ENCODE results near the gene SLC25A14. TPM values are rescaled to one million over a fixed set of nuclear protein-coding genes. Genes with fewer than 3 reads are reported as not detected.
"Not testable (repeated sequence)": the region's sequence is repeated elsewhere in the genome, so short reads cannot be mapped to it uniquely, and the experiment has no call there.

SLC25A14 gene
- total RNA-seq, result 10 to 100 TPM; 12.6 to 13.7 TPM

- H3K9me3 Mint-ChIP-seq, result no peaks in the 10 kb centered on the region
- H3K4me1 Mint-ChIP-seq, result peaks cover 15% of the 10 kb centered on the region
- no peaks in the 10 kb centered on the region for H3K27me3 Mint-ChIP-seq
- peak within 1 kb of the TSS; percentile 94 for H3K27ac Mint-ChIP-seq
- H3K4me3 Mint-ChIP-seq, result peak within 1 kb of the TSS; percentile 89
- H3K36me3 Mint-ChIP-seq, result no peaks in the 10 kb centered on the region
- DNase-seq, result peak; percentile 69
Measured at GRCh38 chrX:130339408-130340222, at the start of gene SLC25A14. TSS of gene SLC25A14 (plus strand) at chrX:130339919. CDS start at chrX:130340279, 360 bp downstream.

DNA sequence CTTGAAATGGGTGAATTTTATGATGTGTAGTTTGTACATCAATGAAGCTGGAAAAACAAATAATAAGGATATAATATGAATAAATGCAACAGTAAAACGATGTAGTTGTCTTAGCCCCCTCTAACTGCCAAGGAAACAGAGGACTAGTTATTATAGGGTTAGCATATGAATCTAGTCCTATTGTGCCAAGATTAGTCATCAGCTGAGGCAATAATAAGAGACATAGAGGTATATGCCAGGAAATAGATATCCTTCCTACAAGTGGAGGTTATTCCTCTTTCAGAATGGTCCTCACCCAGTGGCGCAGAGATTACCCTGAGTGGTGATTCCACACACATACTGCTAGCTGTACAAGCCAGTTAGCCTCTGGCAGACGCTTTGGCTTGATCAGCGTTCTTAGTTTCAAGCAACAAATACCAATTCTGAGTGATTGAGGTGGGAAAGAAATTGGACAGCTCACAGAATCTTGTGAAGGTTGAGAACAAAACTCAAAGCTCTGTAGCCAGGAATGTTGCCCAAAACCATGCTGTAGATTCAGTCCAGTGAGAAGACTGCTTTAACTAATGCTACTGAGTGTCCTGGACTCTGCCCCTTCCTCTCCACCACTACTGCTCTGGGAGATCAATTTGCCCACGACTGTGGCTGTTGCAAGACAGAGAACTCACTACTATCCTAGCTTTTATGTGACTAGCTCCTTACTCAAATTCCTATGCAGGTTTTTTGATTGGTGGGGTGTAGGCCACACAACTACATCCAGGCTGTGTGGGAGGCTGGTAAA lies 44.0 kb upstream of the SLC25A14 start:
- Mint-ChIP-seq H3K27me3 (no peaks in the 10 kb centered on the region), H3K4me1 (no peaks in the 10 kb centered on the region), H3K36me3 (no peaks in the 10 kb centered on the region), H3K27ac (no peak overlapping the region), H3K4me3 (no peak overlapping the region), H3K9me3 (no peaks in the 10 kb centered on the region)
- DNase-seq, result no peak

- Mint-ChIP-seq H3K27ac (no peak overlapping the region), H3K9me3 (no peaks in the 10 kb centered on the region), H3K27me3 (no peaks in the 10 kb centered on the region), H3K4me1 (no peaks in the 10 kb centered on the region), H3K4me3 (no peak overlapping the region), H3K36me3 (no peaks in the 10 kb centered on the region)
- DNase-seq, result no peak
Measured at GRCh38 chrX:130296297-130296678, 43.4 kb upstream of the SLC25A14 start.

DNA sequence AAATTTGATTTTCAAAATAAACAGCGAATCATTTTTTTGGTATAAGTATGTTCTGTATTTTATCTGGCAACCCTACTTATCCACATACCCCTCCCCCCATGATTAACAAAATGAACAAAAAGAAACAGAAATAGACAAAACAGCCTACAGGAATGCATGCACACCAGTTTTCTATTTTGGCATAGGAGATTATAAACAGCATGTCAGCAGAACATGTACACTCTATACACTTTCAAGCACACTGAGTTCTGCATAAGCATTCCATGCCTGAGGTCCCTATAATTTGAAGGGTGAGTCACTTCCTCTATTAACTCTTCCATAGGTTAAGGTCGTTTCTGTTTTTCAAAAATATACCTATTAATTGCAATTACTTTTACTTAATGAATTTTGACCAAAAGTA lies 43.0 kb upstream of the SLC25A14 start:
- Mint-ChIP-seq H3K36me3 (no peaks in the 10 kb centered on the region), H3K27ac (no peak overlapping the region), H3K9me3 (peaks cover 2% of the 10 kb centered on the region), H3K27me3 (no peaks in the 10 kb centered on the region), H3K4me1 (no peaks in the 10 kb centered on the region), H3K4me3 (no peak overlapping the region)
- DNase-seq, result no peak

DNA sequence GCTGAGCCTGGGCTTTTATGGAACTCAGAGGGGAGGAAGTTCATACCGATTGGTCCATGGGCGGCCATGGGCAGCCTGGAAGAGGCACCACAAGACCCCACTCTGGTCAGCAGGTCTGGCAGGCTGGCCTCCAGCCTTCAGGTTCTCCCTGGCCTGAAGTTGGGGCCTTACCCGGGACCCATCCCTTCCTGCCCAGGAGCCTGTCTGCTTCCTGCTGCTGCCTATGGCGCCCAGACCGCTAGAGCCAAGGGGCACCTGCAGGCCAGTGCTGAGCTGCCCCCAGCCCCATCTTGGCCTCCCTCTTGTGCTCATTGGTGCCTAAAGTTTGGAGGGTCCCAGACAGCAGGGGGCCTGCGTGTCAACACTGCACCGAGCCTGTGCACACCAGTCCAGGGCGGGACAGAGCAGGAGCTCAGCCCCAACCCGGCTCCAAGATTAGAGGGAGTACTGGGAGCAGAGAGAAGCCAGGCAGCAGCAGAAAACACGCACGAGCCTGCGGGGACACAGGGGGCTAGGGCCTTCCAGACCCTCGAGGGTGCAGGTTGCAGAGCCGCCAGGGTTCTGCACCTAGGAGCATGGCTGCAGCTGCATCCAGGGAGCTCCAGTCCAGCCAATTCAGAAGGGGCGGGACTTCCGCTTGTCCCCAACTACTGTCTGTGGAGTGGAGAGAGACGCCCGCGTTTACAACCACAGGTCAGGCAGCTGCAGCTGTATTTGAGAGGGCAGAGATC lies 40.3 kb upstream of the SLC25A14 start:
- Mint-ChIP-seq H3K9me3 (peaks cover 2% of the 10 kb centered on the region), H3K4me3 (no peak overlapping the region), H3K27me3 (no peaks in the 10 kb centered on the region), H3K27ac (no peak overlapping the region), H3K36me3 (no peaks in the 10 kb centered on the region), H3K4me1 (no peaks in the 10 kb centered on the region)
- no peak for DNase-seq

GRCh38 chrX:130300010-130300282 lies 39.8 kb upstream of the SLC25A14 start:
- Mint-ChIP-seq H3K9me3 (peaks cover 2% of the 10 kb centered on the region), H3K27me3 (no peaks in the 10 kb centered on the region), H3K36me3 (no peaks in the 10 kb centered on the region), H3K4me3 (no peak overlapping the region), H3K4me1 (no peaks in the 10 kb centered on the region), H3K27ac (no peak overlapping the region)
- no peak for DNase-seq

GRCh38 chrX:130301405-130301804 lies 38.3 kb upstream of the SLC25A14 start:
- no peaks in the 10 kb centered on the region for H3K4me1 Mint-ChIP-seq

GRCh38 chrX:130301977-130302376 lies 37.7 kb upstream of the SLC25A14 start:
- Mint-ChIP-seq H3K27me3 (no peaks in the 10 kb centered on the region), H3K4me3 (no peak overlapping the region), H3K27ac (no peak overlapping the region), H3K36me3 (no peaks in the 10 kb centered on the region), H3K4me1 (no peaks in the 10 kb centered on the region), H3K9me3 (peaks cover 2% of the 10 kb centered on the region)
- no peak for DNase-seq

More at GRCh38 chrX:130301405-130301804, 38.3 kb upstream of the SLC25A14 start:
- no peak overlapping the region for H3K27ac Mint-ChIP-seq
- no peak overlapping the region for H3K4me3 Mint-ChIP-seq
- H3K36me3 Mint-ChIP-seq, result no peaks in the 10 kb centered on the region
- no peak for DNase-seq
- H3K9me3 Mint-ChIP-seq, result peaks cover 2% of the 10 kb centered on the region
- H3K27me3 Mint-ChIP-seq, result no peaks in the 10 kb centered on the region

DNA sequence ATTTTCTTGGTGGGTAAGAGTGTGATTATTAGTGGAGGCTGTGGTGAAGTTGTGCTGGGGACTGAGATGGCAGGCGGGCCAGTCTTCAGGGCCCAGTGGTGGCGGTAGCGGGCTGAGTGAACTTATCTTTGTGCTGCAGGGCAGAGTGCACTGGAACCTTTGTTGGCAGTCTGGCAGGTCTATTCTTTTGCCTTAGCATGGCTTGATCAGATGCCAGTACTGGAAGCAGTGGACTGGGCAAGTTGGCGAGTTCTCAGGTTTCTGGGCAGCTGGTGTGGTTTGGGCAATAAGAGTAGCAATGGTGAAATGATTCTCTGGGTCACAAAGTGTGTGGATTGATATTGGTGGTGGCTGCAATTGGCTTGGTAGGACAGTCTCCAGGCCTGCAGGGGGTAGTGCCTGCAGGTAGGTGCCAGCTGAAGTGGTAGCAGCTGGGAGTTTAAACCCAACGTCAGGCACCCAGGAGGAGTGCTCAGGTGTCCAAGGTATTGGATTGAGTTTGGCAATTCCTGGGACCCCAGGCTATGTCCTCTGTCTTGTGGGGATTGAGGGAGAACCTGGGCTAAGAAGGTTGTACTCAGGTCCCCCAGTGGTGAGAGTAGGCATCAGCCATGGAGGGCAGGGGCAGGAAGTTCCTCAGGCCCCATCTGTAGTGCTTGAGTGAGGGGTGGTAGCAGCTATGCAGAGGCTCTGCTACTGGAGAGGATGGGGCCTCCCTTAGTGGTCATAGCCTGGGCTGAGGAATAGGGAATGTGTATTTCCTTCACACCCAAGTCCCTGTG lies 34.9 kb upstream of the SLC25A14 start:
- Mint-ChIP-seq H3K4me3 (no peak overlapping the region), H3K27me3 (no peaks in the 10 kb centered on the region)
- DNase-seq, result no peak

DNA sequence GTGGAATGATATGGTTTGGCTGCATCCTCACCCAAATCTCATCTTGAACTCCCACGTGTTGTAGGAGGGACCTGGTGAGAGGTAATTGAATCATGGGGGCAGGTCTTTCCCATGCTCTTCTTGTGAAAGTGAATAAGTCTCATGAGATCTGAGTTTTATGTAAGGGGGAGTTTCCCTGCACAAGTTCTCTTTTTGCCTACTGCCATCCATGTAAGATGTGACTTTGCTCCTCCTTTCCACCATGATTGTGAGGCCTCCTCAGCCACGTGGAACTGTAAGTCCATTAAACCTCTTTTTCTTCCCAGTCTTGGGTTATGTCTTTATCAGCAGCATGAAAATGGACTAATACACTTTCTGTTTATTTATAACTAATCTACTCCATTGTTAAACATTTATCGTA lies 19.8 kb upstream of the SLC25A14 start:
- H3K4me3 Mint-ChIP-seq, DNase-seq, H3K36me3 Mint-ChIP-seq, H3K27ac Mint-ChIP-seq, H3K4me1 Mint-ChIP-seq, H3K9me3 Mint-ChIP-seq: not testable (repeated sequence)
- H3K27me3 Mint-ChIP-seq, result peaks cover 19% of the 10 kb centered on the region

More for the DNA sequence above, 34.9 kb upstream of the SLC25A14 start:
- peaks cover 2% of the 10 kb centered on the region for H3K9me3 Mint-ChIP-seq
- H3K36me3 Mint-ChIP-seq, result no peaks in the 10 kb centered on the region
- H3K27ac Mint-ChIP-seq, result no peak overlapping the region
- no peaks in the 10 kb centered on the region for H3K4me1 Mint-ChIP-seq

DNA sequence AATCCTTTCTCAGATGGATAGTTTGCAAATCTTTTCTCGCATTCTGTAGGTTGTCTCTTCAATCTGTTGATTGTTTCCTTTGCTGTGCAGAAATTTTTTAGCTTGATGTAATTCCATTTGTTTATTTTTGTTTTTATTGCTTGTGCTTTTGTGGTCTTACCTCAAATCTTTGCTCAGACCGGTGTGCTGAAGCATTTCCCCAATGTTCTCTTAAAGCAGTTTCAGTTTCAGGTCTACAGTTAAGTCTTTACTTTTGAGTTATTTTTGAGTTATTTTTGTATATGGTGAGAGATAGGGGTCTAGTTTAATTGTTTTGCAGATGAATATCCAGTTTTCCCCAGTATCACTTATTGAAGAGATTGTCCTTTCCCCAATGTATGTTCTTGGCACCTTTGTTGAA lies 18.2 kb upstream of the SLC25A14 start:
- Mint-ChIP-seq H3K9me3 (peaks cover 8% of the 10 kb centered on the region), H3K36me3 (no peaks in the 10 kb centered on the region), H3K4me1 (peaks cover 3% of the 10 kb centered on the region), H3K27ac (no peak overlapping the region), H3K27me3 (peaks cover 14% of the 10 kb centered on the region), H3K4me3 (no peak overlapping the region)
- no peak for DNase-seq

GRCh38 chrX:130330146-130330545 lies 9.6 kb upstream of the SLC25A14 start:
- no peak overlapping the region for H3K4me3 Mint-ChIP-seq
- no peaks in the 10 kb centered on the region for H3K36me3 Mint-ChIP-seq
- DNase-seq, result no peak
- no peak overlapping the region for H3K27ac Mint-ChIP-seq
- H3K4me1 Mint-ChIP-seq, result no peaks in the 10 kb centered on the region
- H3K9me3 Mint-ChIP-seq, result no peaks in the 10 kb centered on the region
- peaks cover 20% of the 10 kb centered on the region for H3K27me3 Mint-ChIP-seq

DNA sequence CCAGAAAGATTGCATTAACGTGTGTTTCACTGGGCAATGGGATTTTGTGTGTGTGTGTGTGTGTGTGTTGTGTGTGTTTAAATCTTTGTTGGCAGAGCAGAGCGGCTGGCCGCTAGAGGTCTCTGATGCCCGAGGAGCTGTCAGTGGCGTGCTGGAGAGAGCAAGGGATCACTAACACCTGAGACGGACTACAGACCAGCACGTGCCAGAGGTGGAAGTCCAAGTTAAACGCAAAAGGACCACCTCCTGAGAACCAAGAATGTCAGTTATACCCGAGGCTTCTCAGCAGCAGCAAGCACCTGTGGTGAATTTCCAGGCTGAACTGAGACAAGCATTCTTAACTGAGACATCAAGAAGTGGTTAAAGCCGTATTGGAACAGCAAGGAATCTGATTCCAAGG lies 9.0 kb upstream of the SLC25A14 start:
- Mint-ChIP-seq H3K27me3 (peaks cover 20% of the 10 kb centered on the region), H3K36me3 (no peaks in the 10 kb centered on the region), H3K9me3 (no peaks in the 10 kb centered on the region), H3K4me3 (no peak overlapping the region), H3K27ac (no peak overlapping the region), H3K4me1 (no peaks in the 10 kb centered on the region)
- peak; percentile 26 for DNase-seq

GRCh38 chrX:130336531-130336930 lies 3.2 kb upstream of the SLC25A14 start:
- DNase-seq, result no peak
- Mint-ChIP-seq H3K4me1 (peaks cover 15% of the 10 kb centered on the region), H3K27ac (no peak overlapping the region), H3K36me3 (no peaks in the 10 kb centered on the region), H3K4me3 (no peak overlapping the region), H3K9me3 (no peaks in the 10 kb centered on the region), H3K27me3 (no peaks in the 10 kb centered on the region)

DNA sequence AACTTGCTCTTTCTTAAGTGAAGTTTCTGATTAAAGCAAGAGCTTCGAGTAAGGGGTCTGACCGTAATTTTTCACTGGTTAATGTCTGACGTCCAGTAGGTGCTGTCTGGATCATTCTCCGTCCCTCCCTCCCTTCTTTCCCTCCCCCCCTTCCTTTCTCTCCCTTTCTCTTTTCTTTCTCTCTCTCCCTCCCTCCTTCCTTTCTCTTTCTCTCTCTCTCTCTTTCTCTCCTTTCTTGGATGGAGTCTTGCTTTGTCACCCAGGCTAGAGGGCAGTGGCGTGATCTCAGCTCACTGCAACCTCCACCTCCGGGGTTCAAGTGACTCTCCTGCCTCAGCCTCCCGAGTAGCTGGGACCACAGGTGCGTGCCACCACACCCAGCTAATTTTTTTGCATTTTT lies 850 bp upstream of the SLC25A14 start:
- peak overlapping the region; percentile 89 for H3K4me3 Mint-ChIP-seq
- H3K27ac Mint-ChIP-seq, result peak overlapping the region; percentile 94
- not testable (repeated sequence) for DNase-seq, H3K36me3 Mint-ChIP-seq, H3K27me3 Mint-ChIP-seq, H3K9me3 Mint-ChIP-seq
- H3K4me1 Mint-ChIP-seq, result peaks cover 15% of the 10 kb centered on the region
